ENCODE measurements around the gene HIP1. TPM values are rescaled to one million over a fixed set of nuclear protein-coding genes. Genes with fewer than 3 reads are reported as not detected.
"Not testable (repeated sequence)": the region's sequence is repeated elsewhere in the genome, so short reads cannot be mapped to it uniquely, and the experiment has no call there.

HIP1 gene
- total RNA-seq, 2 experiments from 2014 or later = 4.1 to 4.6 TPM

GRCh38 chr7:75640201-75640600 lies 98.5 kb downstream of the HIP1 start:
- ChIA-PET POLR2A (no interaction called here), CTCF (no interaction called here)
- Mint-ChIP-seq H3K4me1 (ENCODE audit: low read depth) (peaks cover 12% of the 10 kb centered on the region), H3K27me3 (ENCODE audit: low read depth) (peaks cover 19% of the 10 kb centered on the region), H3K36me3 (ENCODE audit: low read depth) (no peaks in the 10 kb centered on the region), H3K9me3 (ENCODE audit: insufficient read depth) (no peaks in the 10 kb centered on the region), H3K27ac (no peak overlapping the region), H3K4me3 (peak overlapping the region; percentile 66)
- no peak for DNase-seq
- no peak for ATAC-seq

GRCh38 chr7:75639886-75640190 lies 98.9 kb downstream of the HIP1 start:
- ChIA-PET POLR2A (no interaction called here), CTCF (interaction anchor here (0.6 kb wide), 1 partner anchor 14 kb away, joined by 3 read pairs; no protein-coding TSS in a partner anchor)
- Mint-ChIP-seq H3K9me3 (ENCODE audit: insufficient read depth) (no peaks in the 10 kb centered on the region), H3K36me3 (ENCODE audit: low read depth) (no peaks in the 10 kb centered on the region), H3K27ac (no peak overlapping the region), H3K27me3 (ENCODE audit: low read depth) (peaks cover 19% of the 10 kb centered on the region), H3K4me3 (peak overlapping the region; percentile 66), H3K4me1 (ENCODE audit: low read depth) (peaks cover 12% of the 10 kb centered on the region)
- ATAC-seq (no peak), DNase-seq (no peak)

- ATAC-seq (no peak), DNase-seq (peak; percentile 34)
- Mint-ChIP-seq H3K4me1 (ENCODE audit: low read depth) (peaks cover 12% of the 10 kb centered on the region), H3K36me3 (ENCODE audit: low read depth) (no peaks in the 10 kb centered on the region), H3K27me3 (ENCODE audit: low read depth) (peaks cover 19% of the 10 kb centered on the region), H3K4me3 (peak overlapping the region; percentile 66), H3K9me3 (ENCODE audit: insufficient read depth) (no peaks in the 10 kb centered on the region), H3K27ac (no peak overlapping the region)
- POLR2A ChIA-PET = no interaction called here
- CTCF ChIA-PET = interaction anchor here (0.6 kb wide), 1 partner anchor 13 kb away, joined by 3 read pairs; no protein-coding TSS in a partner anchor
These were observed 99.5 kb downstream of the HIP1 start for GRCh38 chr7:75639071-75639885.

GRCh38 chr7:75638594-75639070 lies 100.1 kb downstream of the HIP1 start:
- ChIA-PET POLR2A (no interaction called here), CTCF (no interaction called here)
- Mint-ChIP-seq H3K4me1 (ENCODE audit: low read depth) (peaks cover 12% of the 10 kb centered on the region), H3K27ac (no peak overlapping the region), H3K9me3 (ENCODE audit: insufficient read depth) (no peaks in the 10 kb centered on the region), H3K4me3 (no peak overlapping the region), H3K36me3 (ENCODE audit: low read depth) (no peaks in the 10 kb centered on the region), H3K27me3 (ENCODE audit: low read depth) (peaks cover 20% of the 10 kb centered on the region)
- ATAC-seq (no peak), DNase-seq (no peak)

- DNase-seq (no peak), ATAC-seq (no peak)
- Mint-ChIP-seq H3K4me1 (ENCODE audit: low read depth) (peaks cover 12% of the 10 kb centered on the region), H3K9me3 (ENCODE audit: insufficient read depth) (no peaks in the 10 kb centered on the region), H3K4me3 (no peak overlapping the region), H3K27ac (no peak overlapping the region), H3K36me3 (ENCODE audit: low read depth) (no peaks in the 10 kb centered on the region), H3K27me3 (ENCODE audit: low read depth) (peaks cover 24% of the 10 kb centered on the region)
- ChIA-PET POLR2A (no interaction called here), CTCF (no interaction called here)
These were observed 100.7 kb downstream of the HIP1 start for GRCh38 chr7:75637854-75638593.

DNA sequence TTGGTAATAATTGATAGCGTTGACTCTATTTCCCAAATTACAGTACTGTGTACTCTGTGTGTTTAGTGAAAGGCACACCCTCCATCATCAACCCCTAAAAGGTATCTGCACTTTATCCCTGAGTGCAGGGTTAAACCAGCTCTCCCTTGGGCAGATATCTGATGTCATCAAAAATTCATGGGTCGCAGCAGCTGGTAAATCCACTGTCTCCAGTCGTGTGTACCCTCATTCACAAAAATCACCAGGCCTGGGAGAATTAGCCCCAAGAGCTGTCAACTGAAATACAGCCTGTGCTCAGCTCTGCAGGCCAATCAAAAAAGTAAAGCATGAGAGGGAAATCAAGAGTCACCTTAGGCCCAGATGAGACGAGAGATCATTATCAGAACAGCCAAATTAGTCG lies 103.7 kb downstream of the HIP1 start:
- CTCF ChIA-PET = no interaction called here
- H3K36me3 Mint-ChIP-seq (ENCODE audit: low read depth) = no peaks in the 10 kb centered on the region
- no peak overlapping the region for H3K27ac Mint-ChIP-seq
- ATAC-seq (no peak), DNase-seq (no peak)
- no peak overlapping the region for H3K4me3 Mint-ChIP-seq
- POLR2A ChIA-PET = no interaction called here
- no peaks in the 10 kb centered on the region for H3K9me3 Mint-ChIP-seq (ENCODE audit: insufficient read depth)
- H3K4me1 Mint-ChIP-seq (ENCODE audit: low read depth) = peaks cover 11% of the 10 kb centered on the region
- peaks cover 28% of the 10 kb centered on the region for H3K27me3 Mint-ChIP-seq (ENCODE audit: low read depth)

DNA sequence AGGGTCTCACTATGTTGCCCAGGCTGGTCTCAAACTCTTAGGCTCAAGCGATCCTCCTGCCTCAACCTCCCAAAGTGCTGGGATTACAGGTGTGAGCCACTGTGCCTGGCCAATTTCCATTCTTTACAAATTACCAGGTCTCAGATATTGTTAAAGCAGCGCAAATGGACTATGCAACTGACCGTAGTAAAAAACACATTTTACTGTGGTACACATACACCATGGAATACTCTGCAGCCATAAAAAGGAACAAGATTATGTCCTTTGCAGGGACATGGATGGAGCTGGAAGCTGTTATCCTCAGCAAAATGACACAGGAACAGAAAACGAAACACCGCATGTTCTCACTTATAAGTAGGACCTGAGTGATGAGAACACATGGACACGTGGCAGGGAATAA lies 106.2 kb downstream of the HIP1 start:
- ATAC-seq; H3K9me3 Mint-ChIP-seq (ENCODE audit: insufficient read depth); H3K27ac Mint-ChIP-seq; CTCF ChIA-PET; H3K36me3 Mint-ChIP-seq (ENCODE audit: low read depth); POLR2A ChIA-PET; DNase-seq; H3K4me1 Mint-ChIP-seq (ENCODE audit: low read depth); H3K4me3 Mint-ChIP-seq: not testable (repeated sequence)
- H3K27me3 Mint-ChIP-seq (ENCODE audit: low read depth) = peaks cover 15% of the 10 kb centered on the region

DNA sequence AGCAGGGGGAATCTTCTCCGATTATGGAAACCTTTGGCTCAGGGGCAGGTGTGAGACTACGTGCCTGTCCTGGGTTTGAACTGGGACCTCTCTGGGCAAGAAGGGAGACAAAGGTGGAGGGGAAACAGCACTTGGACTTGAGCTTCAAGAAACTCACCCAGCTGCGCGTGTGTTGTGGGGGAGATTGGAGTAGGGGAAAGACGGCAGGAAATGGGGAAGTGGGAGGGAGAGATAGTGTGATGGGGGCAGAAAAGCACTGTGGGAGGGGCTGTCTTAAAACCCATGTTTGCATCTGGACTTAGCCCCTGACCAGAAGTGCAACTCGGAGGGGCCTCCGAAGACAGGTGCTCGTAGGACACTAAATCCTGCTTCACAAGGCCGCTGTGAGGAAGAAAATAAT lies 107.0 kb downstream of the HIP1 start:
- Mint-ChIP-seq H3K36me3 (ENCODE audit: low read depth) (no peaks in the 10 kb centered on the region), H3K27me3 (ENCODE audit: low read depth) (peaks cover 15% of the 10 kb centered on the region), H3K9me3 (ENCODE audit: insufficient read depth) (no peaks in the 10 kb centered on the region), H3K27ac (no peak overlapping the region), H3K4me1 (ENCODE audit: low read depth) (peaks cover 4% of the 10 kb centered on the region), H3K4me3 (no peak overlapping the region)
- POLR2A ChIA-PET = no interaction called here
- CTCF ChIA-PET = no interaction called here
- DNase-seq = no peak
- ATAC-seq = no peak

- POLR2A ChIA-PET = interaction anchor here (0.7 kb wide), 1 partner anchor 417 kb away, joined by 3 read pairs; the partner anchor contains the start of genes MDH2 and STYXL1
These were observed 108.2 kb downstream of the HIP1 start for GRCh38 chr7:75630549-75630948.

DNA sequence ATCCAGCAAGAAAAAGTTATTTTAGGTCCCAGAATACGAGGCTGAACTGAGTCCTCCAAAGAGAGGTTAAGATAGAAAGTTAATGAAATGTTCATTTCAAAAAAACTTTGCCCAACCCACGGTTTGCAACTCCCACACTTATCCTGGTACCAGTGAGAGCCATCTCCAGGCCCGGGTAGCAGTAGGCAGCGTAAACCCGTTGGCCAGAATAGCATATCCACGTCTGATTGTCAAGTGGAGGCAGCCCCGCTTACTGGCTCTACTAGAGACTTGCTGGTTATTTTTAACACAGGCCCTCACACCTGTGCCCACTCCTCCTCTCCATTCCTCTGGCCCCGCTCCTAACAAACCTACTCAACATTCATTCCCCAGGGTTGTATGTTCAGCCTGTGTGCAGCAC lies 109.7 kb downstream of the HIP1 start:
- Mint-ChIP-seq H3K4me3 (no peak overlapping the region), H3K36me3 (ENCODE audit: low read depth) (no peaks in the 10 kb centered on the region), H3K27ac (no peak overlapping the region), H3K27me3 (ENCODE audit: low read depth) (peaks cover 15% of the 10 kb centered on the region), H3K4me1 (ENCODE audit: low read depth) (peaks cover 4% of the 10 kb centered on the region), H3K9me3 (ENCODE audit: insufficient read depth) (peaks cover 4% of the 10 kb centered on the region)
- CTCF ChIA-PET = no interaction called here
- ATAC-seq (no peak), DNase-seq (no peak)
- POLR2A ChIA-PET = no interaction called here

More at GRCh38 chr7:75630549-75630948, 108.2 kb downstream of the HIP1 start:
- CTCF ChIA-PET = no interaction called here
- DNase-seq (no peak), ATAC-seq (no peak)
- Mint-ChIP-seq H3K36me3 (ENCODE audit: low read depth) (no peaks in the 10 kb centered on the region), H3K4me3 (no peak overlapping the region), H3K27me3 (ENCODE audit: low read depth) (peaks cover 15% of the 10 kb centered on the region), H3K4me1 (ENCODE audit: low read depth) (peaks cover 4% of the 10 kb centered on the region), H3K27ac (no peak overlapping the region), H3K9me3 (ENCODE audit: insufficient read depth) (peaks cover 4% of the 10 kb centered on the region)

- Mint-ChIP-seq H3K36me3 (ENCODE audit: low read depth) (no peaks in the 10 kb centered on the region), H3K27me3 (ENCODE audit: low read depth) (peaks cover 10% of the 10 kb centered on the region), H3K9me3 (ENCODE audit: insufficient read depth) (peaks cover 4% of the 10 kb centered on the region), H3K4me1 (ENCODE audit: low read depth) (peaks cover 4% of the 10 kb centered on the region), H3K4me3 (no peak overlapping the region), H3K27ac (no peak overlapping the region)
- ATAC-seq = no peak
- no peak for DNase-seq
- ChIA-PET CTCF (no interaction called here), POLR2A (no interaction called here)
These were observed 110.7 kb downstream of the HIP1 start for GRCh38 chr7:75628055-75628454.

DNA sequence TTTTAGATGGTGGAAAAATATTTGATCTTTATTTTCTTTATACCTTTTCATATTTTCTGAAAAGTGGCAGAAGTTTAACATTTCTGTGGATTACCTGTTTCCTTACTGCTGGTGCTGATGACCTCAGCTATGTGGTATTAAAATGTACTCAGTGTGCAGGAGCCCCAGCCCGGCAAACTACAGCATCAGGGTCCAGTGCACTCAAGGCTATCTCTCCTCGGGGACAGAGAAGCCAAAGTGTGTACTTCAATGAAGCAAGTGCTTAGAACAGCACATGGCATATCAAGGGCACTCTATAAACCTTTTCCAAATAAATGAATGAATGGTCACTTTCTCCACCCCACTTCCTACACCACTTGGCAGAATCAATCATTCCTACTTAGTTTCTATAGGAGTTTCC lies 111.8 kb downstream of the HIP1 start:
- ChIA-PET POLR2A (no interaction called here), CTCF (no interaction called here)
- ATAC-seq (no peak), DNase-seq (no peak)
- Mint-ChIP-seq H3K4me1 (ENCODE audit: low read depth) (peaks cover 4% of the 10 kb centered on the region), H3K4me3 (no peak overlapping the region), H3K27ac (no peak overlapping the region), H3K36me3 (ENCODE audit: low read depth) (no peaks in the 10 kb centered on the region), H3K9me3 (ENCODE audit: insufficient read depth) (peaks cover 4% of the 10 kb centered on the region), H3K27me3 (ENCODE audit: low read depth) (peaks cover 7% of the 10 kb centered on the region)
